GM23338 (cell line): ENCODE results near the gene SMPDL3B. TPM values are rescaled to one million over a fixed set of nuclear protein-coding genes. Genes with fewer than 3 reads are reported as not detected.

Source experiments
- ATAC-seq: fragments of 200-7000 bp; cut with Tn5 transposase; 3 replicates; pipeline ENCODE4 v1.9.1; 2020
- DNase-seq: peaks from one replicate; pipeline ENCODE4 v3.0.0-alpha.2; 2015; ENCODE audit warnings: low spot score
- H2AFZ ChIP-seq: fragments of 200-600 bp; sonication (generic); 2 replicates; pipeline ENCODE4 v1.8.0; 2016; ENCODE audit warnings: antibody characterized with exemption, mild to moderate bottlenecking, moderate library complexity
- H3F3A ChIP-seq: fragments of 200-600 bp; sonication (generic); replicated peaks from 2 replicates; pipeline ENCODE4 v1.8.0; 2017; ENCODE audit warnings: antibody characterized with exemption, mixed run types, low read depth
- H3K27ac ChIP-seq: fragments of 200-600 bp; sonication (generic); 2 replicates; pipeline ENCODE4 v1.6.1; 2016; ENCODE audit warnings: low read depth
- H3K27me3 ChIP-seq: fragments of 200-600 bp; sonication (generic); 2 replicates; pipeline ENCODE4 v1.8.0; 2016; ENCODE audit warnings: mild to moderate bottlenecking, mixed run types, moderate library complexity; ENCODE audit not compliant: insufficient read depth
- H3K36me3 ChIP-seq: fragments of 200-600 bp; sonication (generic); 2 replicates; pipeline ENCODE4 v1.8.0; 2016; ENCODE audit warnings: mild to moderate bottlenecking; ENCODE audit not compliant: insufficient read depth
- H3K4me1 ChIP-seq: fragments of 200-600 bp; sonication (generic); 2 replicates; pipeline ENCODE4 v1.8.0; 2016; ENCODE audit warnings: mild to moderate bottlenecking, moderate library complexity; ENCODE audit not compliant: insufficient read depth
- H3K4me2 ChIP-seq: fragments of 200-600 bp; sonication (generic); 2 replicates; pipeline ENCODE4 v1.7.1; 2017; ENCODE audit warnings: mixed run types
- H3K4me3 ChIP-seq: fragments of 200-600 bp; sonication (generic); 2 replicates; pipeline ENCODE4 v1.6.1; 2016; ENCODE audit warnings: mixed run types
- H3K79me2 ChIP-seq: fragments of 200-600 bp; sonication (generic); replicated peaks from 2 replicates; pipeline ENCODE4 v1.8.0; 2017; ENCODE audit warnings: mild to moderate bottlenecking; ENCODE audit not compliant: insufficient read depth
- H3K9me2 ChIP-seq: fragments of 200-600 bp; sonication (generic); 2 replicates; pipeline ENCODE4 v1.8.0; 2017; ENCODE audit not compliant: insufficient read depth
- H4K20me1 ChIP-seq: fragments of 200-600 bp; sonication (generic); replicated peaks from 2 replicates; pipeline ENCODE4 v1.8.0; 2017; ENCODE audit warnings: mild to moderate bottlenecking; ENCODE audit not compliant: insufficient read depth
- H3K27ac Mint-ChIP-seq: 2 replicates; pipeline ENCODE4 v1.8.0; 2020; ENCODE audit warnings: inconsistent platforms, mild to moderate bottlenecking, moderate library complexity, mixed read lengths
- H3K27me3 Mint-ChIP-seq: 3 replicates; pipeline ENCODE4 v1.8.0; 2022; ENCODE audit warnings: low read depth, mild to moderate bottlenecking, moderate library complexity, mixed read lengths, inconsistent platforms; ENCODE audit not compliant: insufficient read depth, poor library complexity
- H3K36me3 Mint-ChIP-seq: 3 replicates; pipeline ENCODE4 v1.8.0; 2021; ENCODE audit warnings: low read depth, mild to moderate bottlenecking, inconsistent platforms, moderate library complexity, mixed read lengths
- H3K4me1 Mint-ChIP-seq: 3 replicates; pipeline ENCODE4 v1.8.0; 2020; ENCODE audit warnings: mild to moderate bottlenecking, inconsistent platforms, mixed read lengths
- H3K4me3 Mint-ChIP-seq: 3 replicates; pipeline ENCODE4 v1.8.0; 2021; ENCODE audit warnings: moderate library complexity, mild to moderate bottlenecking, inconsistent platforms, mixed read lengths
- H3K9me3 Mint-ChIP-seq: 3 replicates; pipeline ENCODE4 v1.8.0; 2020; ENCODE audit warnings: moderate library complexity, mild to moderate bottlenecking, inconsistent platforms, mixed read lengths
- CREB1 ChIP-seq: fragments of 250-450 bp; sonication (Bioruptor Pico); IDR thresholded peaks from 2 replicates; pipeline ENCODE4 v1.5.0; 2020; ENCODE audit warnings: low read depth, mild to moderate bottlenecking, moderate library complexity
- EZH2 ChIP-seq: fragments of 200-600 bp; sonication (generic); IDR thresholded peaks from one replicate; pipeline ENCODE4 v1.8.0; 2017; ENCODE audit warnings: antibody characterized with exemption, mild to moderate bottlenecking, low read depth; ENCODE audit not compliant: unreplicated experiment
- JUNB ChIP-seq: IDR thresholded peaks from one replicate; pipeline ENCODE4 v1.6.1; 2016; ENCODE audit warnings: antibody characterized with exemption; ENCODE audit not compliant: unreplicated experiment
- POLR2AphosphoS5 ChIP-seq: IDR thresholded peaks from 2 replicates; pipeline ENCODE4 v1.6.1; 2016; ENCODE audit warnings: antibody characterized with exemption, low read depth
- ZNF114 ChIP-seq: fragments of 250-450 bp; sonication (Bioruptor Pico); IDR thresholded peaks from 2 replicates; pipeline ENCODE4 v1.5.0; 2020; ENCODE audit warnings: mild to moderate bottlenecking, moderate library complexity
- polyA plus RNA-seq: library from polyadenylated mRNA; unstranded; fragments of >200 nt; fragmentation: Nextera tagmentation; extraction: Ambion mirVana; gene quantifications from 2 replicates; pipeline ENCODE4 v1.2.1, GENCODE V29; 2016
- total RNA-seq: library from RNA; depleted of rRNA; stranded (reverse); fragments of >200 nt; shearing (Covaris generic); gene quantifications from 2 replicates; pipeline ENCODE4 v1.2.3, GENCODE V29; 2014
- TF ChIP-seq, protein P1 (sequence below), 2 experiments: fragments of 200-600 bp in 1 of 2; sonication (generic) in 1 of 2; conservative IDR thresholded peaks; 2 replicates each; pipeline versions ENCODE4 v1.5.1 to v1.6.1; 2016 to 2017; ENCODE audit warnings: antibody characterized with exemption in 2 of 2, low read depth in 2 of 2, mild to moderate bottlenecking in 2 of 2, moderate library complexity in 1 of 2
- TF ChIP-seq, protein P2 (sequence below): IDR thresholded peaks from one replicate; pipeline ENCODE4 v1.6.1; 2018; ENCODE audit warnings: antibody characterized with exemption; ENCODE audit not compliant: unreplicated experiment
- TF ChIP-seq, protein P3 (sequence below): fragments of 250-450 bp; sonication (Bioruptor Pico); IDR thresholded peaks from 2 replicates; pipeline ENCODE4 v1.5.0; 2020; ENCODE audit warnings: mild to moderate bottlenecking, moderate library complexity

SMPDL3B gene
- total and polyA plus RNA-seq, 2 experiments from 2014 or later: 39.5 to 83.1 TPM

DNA sequence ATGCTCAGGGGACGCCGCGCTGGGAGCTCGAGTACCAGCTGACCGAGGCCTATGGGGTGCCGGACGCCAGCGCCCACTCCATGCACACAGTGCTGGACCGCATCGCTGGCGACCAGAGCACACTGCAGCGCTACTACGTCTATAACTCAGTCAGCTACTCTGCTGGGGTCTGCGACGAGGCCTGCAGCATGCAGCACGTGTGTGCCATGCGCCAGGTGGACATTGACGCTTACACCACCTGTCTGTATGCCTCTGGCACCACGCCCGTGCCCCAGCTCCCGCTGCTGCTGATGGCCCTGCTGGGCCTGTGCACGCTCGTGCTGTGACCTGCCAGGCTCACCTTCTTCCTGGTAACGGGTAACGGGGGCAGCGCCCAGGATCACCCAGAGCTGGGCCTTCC is 23.7 kb downstream of the SMPDL3B start (continued):
- TF ChIP-seq, protein P1, sequence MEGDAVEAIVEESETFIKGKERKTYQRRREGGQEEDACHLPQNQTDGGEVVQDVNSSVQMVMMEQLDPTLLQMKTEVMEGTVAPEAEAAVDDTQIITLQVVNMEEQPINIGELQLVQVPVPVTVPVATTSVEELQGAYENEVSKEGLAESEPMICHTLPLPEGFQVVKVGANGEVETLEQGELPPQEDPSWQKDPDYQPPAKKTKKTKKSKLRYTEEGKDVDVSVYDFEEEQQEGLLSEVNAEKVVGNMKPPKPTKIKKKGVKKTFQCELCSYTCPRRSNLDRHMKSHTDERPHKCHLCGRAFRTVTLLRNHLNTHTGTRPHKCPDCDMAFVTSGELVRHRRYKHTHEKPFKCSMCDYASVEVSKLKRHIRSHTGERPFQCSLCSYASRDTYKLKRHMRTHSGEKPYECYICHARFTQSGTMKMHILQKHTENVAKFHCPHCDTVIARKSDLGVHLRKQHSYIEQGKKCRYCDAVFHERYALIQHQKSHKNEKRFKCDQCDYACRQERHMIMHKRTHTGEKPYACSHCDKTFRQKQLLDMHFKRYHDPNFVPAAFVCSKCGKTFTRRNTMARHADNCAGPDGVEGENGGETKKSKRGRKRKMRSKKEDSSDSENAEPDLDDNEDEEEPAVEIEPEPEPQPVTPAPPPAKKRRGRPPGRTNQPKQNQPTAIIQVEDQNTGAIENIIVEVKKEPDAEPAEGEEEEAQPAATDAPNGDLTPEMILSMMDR (conservative IDR thresholded peaks at IDR 0.05; ENCODE audit: low read depth in 2 of 2): no peak
- TF ChIP-seq JUNB: no peak
- TF ChIP-seq ZNF114 (CRISPR knock-in tag): no peak
- TF ChIP-seq POLR2AphosphoS5: no peak
- TF ChIP-seq CREB1 (CRISPR knock-in tag): no peak

DNA sequence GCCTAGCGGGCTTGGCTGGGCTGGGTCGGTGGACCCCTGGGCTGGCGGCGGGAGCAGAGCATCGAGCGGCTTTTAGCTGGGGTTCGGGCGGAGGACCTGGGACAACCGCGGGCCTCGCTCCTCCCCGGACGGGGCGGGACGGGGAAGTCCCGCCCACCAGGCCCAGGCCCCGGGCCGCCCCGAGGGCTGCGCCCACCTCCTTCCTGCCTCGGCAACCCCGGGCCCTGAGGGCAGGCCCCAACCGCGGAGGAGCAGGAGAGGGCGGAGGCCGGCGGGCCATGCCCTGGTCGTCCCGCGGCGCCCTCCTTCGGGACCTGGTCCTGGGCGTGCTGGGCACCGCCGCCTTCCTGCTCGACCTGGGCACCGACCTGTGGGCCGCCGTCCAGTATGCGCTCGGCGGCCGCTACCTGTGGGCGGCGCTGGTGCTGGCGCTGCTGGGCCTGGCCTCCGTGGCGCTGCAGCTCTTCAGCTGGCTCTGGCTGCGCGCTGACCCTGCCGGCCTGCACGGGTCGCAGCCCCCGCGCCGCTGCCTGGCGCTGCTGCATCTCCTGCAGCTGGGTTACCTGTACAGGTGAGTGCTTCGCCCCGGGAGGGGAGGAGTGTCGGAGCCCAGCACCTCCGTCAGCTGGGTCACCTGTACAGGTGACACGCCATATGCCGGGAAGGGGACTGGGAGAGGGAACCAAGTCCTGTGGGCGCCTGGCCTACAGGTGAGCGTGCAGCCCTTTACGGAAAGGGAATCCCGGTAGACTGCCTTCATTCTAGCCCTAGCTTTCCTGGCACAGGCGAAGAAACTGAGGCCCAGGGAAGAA is 25.2 kb downstream of the SMPDL3B start, which contains the start of gene XKR8:
Gene XKR8 (plus strand): TSS at position 182 of the 812 bp plus-strand sequence. CDS start 97 bp downstream, at position 279.
- H3K79me2 ChIP-seq: peaks cover 6% of the 10 kb centered on the region; the same call in 1 of the 2 replicates
- no peaks in the 10 kb centered on the region for H3K27me3 ChIP-seq
- H3K36me3 ChIP-seq: peaks cover 6% of the 10 kb centered on the region; the same call in 1 of the 2 replicates
- no peaks in the 10 kb centered on the region for H3K9me2 ChIP-seq
- no peaks in the 10 kb centered on the region for H4K20me1 ChIP-seq
- Mint-ChIP-seq H3K27me3 (peaks cover 11% of the 10 kb centered on the region), H3K9me3 (no peaks in the 10 kb centered on the region), H3K4me3 (peak within 1 kb of the TSS; percentile 80), H3K4me1 (peaks cover 15% of the 10 kb centered on the region), H3K27ac (peak within 1 kb of the TSS; percentile 91), H3K36me3 (peaks cover 34% of the 10 kb centered on the region)
- peak within 1 kb of the TSS; percentile 99 for H3K27ac ChIP-seq
- H3K4me3 ChIP-seq: peak within 1 kb of the TSS; percentile 93
- peaks cover 13% of the 10 kb centered on the region for H3F3A ChIP-seq
- peak within 1 kb of the TSS; percentile 84 for H2AFZ ChIP-seq
- ATAC-seq: peak; percentile 89
- peaks cover 17% of the 10 kb centered on the region; the same call in 1 of the 2 replicates for H3K4me1 ChIP-seq
- peak within 1 kb of the TSS; percentile 84 for H3K4me2 ChIP-seq
- DNase-seq: peak; percentile 94
- TF ChIP-seq, protein P2, sequence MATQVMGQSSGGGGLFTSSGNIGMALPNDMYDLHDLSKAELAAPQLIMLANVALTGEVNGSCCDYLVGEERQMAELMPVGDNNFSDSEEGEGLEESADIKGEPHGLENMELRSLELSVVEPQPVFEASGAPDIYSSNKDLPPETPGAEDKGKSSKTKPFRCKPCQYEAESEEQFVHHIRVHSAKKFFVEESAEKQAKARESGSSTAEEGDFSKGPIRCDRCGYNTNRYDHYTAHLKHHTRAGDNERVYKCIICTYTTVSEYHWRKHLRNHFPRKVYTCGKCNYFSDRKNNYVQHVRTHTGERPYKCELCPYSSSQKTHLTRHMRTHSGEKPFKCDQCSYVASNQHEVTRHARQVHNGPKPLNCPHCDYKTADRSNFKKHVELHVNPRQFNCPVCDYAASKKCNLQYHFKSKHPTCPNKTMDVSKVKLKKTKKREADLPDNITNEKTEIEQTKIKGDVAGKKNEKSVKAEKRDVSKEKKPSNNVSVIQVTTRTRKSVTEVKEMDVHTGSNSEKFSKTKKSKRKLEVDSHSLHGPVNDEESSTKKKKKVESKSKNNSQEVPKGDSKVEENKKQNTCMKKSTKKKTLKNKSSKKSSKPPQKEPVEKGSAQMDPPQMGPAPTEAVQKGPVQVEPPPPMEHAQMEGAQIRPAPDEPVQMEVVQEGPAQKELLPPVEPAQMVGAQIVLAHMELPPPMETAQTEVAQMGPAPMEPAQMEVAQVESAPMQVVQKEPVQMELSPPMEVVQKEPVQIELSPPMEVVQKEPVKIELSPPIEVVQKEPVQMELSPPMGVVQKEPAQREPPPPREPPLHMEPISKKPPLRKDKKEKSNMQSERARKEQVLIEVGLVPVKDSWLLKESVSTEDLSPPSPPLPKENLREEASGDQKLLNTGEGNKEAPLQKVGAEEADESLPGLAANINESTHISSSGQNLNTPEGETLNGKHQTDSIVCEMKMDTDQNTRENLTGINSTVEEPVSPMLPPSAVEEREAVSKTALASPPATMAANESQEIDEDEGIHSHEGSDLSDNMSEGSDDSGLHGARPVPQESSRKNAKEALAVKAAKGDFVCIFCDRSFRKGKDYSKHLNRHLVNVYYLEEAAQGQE: no peak
- TF ChIP-seq JUNB (no peak), ZNF114 (CRISPR knock-in tag) (no peak), EZH2 (no peak), POLR2AphosphoS5 (peak; percentile 82)
- TF ChIP-seq, protein P1 (conservative IDR thresholded peaks at IDR 0.05; ENCODE audit: low read depth in 2 of 2): peak; percentile 35 to 72; a peak in 3 of 4 replicates
- TF ChIP-seq, protein P3, sequence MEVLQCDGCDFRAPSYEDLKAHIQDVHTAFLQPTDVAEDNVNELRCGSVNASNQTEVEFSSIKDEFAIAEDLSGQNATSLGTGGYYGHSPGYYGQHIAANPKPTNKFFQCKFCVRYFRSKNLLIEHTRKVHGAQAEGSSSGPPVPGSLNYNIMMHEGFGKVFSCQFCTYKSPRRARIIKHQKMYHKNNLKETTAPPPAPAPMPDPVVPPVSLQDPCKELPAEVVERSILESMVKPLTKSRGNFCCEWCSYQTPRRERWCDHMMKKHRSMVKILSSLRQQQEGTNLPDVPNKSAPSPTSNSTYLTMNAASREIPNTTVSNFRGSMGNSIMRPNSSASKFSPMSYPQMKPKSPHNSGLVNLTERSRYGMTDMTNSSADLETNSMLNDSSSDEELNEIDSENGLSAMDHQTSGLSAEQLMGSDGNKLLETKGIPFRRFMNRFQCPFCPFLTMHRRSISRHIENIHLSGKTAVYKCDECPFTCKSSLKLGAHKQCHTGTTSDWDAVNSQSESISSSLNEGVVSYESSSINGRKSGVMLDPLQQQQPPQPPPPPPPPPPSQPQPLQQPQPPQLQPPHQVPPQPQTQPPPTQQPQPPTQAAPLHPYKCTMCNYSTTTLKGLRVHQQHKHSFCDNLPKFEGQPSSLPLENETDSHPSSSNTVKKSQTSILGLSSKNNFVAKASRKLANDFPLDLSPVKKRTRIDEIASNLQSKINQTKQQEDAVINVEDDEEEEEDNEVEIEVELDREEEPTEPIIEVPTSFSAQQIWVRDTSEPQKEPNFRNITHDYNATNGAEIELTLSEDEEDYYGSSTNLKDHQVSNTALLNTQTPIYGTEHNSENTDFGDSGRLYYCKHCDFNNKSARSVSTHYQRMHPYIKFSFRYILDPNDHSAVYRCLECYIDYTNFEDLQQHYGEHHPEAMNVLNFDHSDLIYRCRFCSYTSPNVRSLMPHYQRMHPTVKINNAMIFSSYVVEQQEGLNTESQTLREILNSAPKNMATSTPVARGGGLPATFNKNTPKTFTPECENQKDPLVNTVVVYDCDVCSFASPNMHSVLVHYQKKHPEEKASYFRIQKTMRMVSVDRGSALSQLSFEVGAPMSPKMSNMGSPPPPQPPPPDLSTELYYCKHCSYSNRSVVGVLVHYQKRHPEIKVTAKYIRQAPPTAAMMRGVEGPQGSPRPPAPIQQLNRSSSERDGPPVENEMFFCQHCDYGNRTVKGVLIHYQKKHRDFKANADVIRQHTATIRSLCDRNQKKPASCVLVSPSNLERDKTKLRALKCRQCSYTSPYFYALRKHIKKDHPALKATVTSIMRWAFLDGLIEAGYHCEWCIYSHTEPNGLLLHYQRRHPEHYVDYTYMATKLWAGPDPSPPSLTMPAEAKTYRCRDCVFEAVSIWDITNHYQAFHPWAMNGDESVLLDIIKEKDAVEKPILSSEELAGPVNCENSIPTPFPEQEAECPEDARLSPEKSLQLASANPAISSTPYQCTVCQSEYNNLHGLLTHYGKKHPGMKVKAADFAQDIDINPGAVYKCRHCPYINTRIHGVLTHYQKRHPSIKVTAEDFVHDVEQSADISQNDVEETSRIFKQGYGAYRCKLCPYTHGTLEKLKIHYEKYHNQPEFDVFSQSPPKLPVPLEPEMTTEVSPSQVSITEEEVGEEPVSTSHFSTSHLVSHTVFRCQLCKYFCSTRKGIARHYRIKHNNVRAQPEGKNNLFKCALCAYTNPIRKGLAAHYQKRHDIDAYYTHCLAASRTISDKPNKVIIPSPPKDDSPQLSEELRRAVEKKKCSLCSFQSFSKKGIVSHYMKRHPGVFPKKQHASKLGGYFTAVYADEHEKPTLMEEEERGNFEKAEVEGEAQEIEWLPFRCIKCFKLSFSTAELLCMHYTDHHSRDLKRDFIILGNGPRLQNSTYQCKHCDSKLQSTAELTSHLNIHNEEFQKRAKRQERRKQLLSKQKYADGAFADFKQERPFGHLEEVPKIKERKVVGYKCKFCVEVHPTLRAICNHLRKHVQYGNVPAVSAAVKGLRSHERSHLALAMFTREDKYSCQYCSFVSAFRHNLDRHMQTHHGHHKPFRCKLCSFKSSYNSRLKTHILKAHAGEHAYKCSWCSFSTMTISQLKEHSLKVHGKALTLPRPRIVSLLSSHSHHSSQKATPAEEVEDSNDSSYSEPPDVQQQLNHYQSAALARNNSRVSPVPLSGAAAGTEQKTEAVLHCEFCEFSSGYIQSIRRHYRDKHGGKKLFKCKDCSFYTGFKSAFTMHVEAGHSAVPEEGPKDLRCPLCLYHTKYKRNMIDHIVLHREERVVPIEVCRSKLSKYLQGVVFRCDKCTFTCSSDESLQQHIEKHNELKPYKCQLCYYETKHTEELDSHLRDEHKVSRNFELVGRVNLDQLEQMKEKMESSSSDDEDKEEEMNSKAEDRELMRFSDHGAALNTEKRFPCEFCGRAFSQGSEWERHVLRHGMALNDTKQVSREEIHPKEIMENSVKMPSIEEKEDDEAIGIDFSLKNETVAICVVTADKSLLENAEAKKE: no peak
